ENCODE results near the gene RFTN1. TPM values are rescaled to one million over a fixed set of nuclear protein-coding genes. Genes with fewer than 3 reads are reported as not detected.

Gene RFTN1
- total and polyA plus RNA-seq, 10 of the 15 experiments (the other 5 are each of a cell fraction or from before 2014, with no cell fraction given) = 20.6 to 213 (median 147) TPM

GRCh38 chr3:16279010-16279801 lies 234.3 kb downstream of the RFTN1 start (continued):
- TF ChIP-seq E4F1 (IDR thresholded peaks at IDR 0.05; ENCODE audit: borderline replicate concordance, partially characterized antibody) (no peak), POLR2AphosphoS5 (IDR thresholded peaks at IDR 0.05; ENCODE audit: low read length) (no peak)

- no TSS peak for BruUV-seq (replicated peaks)
- CTCF ChIA-PET = interaction anchor here (1.0 to 2.5 kb wide), 2 partner anchors 8 to 12 kb away, joined by 4 to 9 read pairs; partner anchors contain the start of genes DPH3 and OXNAD1
- ATAC-seq (no peak), DNase-seq (ENCODE audit: low read depth, low spot score) (no peak), FAIRE-seq (no peak)
- Histone ChIP-seq H3K27me3 (replicated peaks in 1 of 2; ENCODE audit: control insufficient read depth in 2 of 2, insufficient read depth in 2 of 2, low read length in 1 of 2) (no peaks in the 10 kb centered on the region), H4K20me1 (ENCODE audit: control insufficient read depth, insufficient read depth) (no peaks in the 10 kb centered on the region), H3K4me3 (no peak overlapping the region), H3K4me2 (ENCODE audit: control insufficient read depth, insufficient read depth) (no peak overlapping the region), H3K4me1 (ENCODE audit: control insufficient read depth, insufficient read depth, low read length) (no peaks in the 10 kb centered on the region), H3K9ac (ENCODE audit: control insufficient read depth, insufficient read depth, low read length) (no peak overlapping the region), H2AFZ (ENCODE audit: control insufficient read depth, low read depth, low read length) (no peak overlapping the region), H3K36me3 (ENCODE audit: control insufficient read depth in 2 of 2, insufficient read depth in 2 of 2, low read length in 1 of 2) (peaks cover 0 to 5% of the 10 kb centered on the region in 2 experiments; a peak in 3 of 4 replicates), H3K9me3 (replicated peaks; ENCODE audit: control insufficient read depth, insufficient read depth, low read length) (no peaks in the 10 kb centered on the region), H3K27ac (ENCODE audit: control insufficient read depth, insufficient read depth) (no peak overlapping the region), H3K79me2 (ENCODE audit: control insufficient read depth, insufficient read depth, low read length) (no peaks in the 10 kb centered on the region)
- 99% methylated on average over 3 of the region's 3 CpGs for WGBS (ENCODE audit: insufficient coverage, insufficient replicate concordance, low lambda C conversion rate, missing lambda C conversion rate)
- intact Hi-C loops (cut with micrococcal nuclease; ENCODE audit: unreplicated experiment) = no loop called here
- POLR2A ChIA-PET = no interaction called here
- SMC1A ChIA-PET (ENCODE audit: uncharacterized antibody, unreplicated experiment) = interaction anchor here (1.4 kb wide), 1 partner anchor 13 kb away, joined by 4 read pairs; no protein-coding TSS in a partner anchor
- in situ Hi-C loops (cut with MboI) = loop anchor here (25.0 kb wide), 2 partner anchors 760 to 935 kb away; no protein-coding TSS in a partner anchor
- RAD21 ChIA-PET (ENCODE audit: unreplicated experiment) = interaction anchor here (1.4 kb wide), 2 partner anchors 8 to 13 kb away, joined by 3 read pairs; no protein-coding TSS in a partner anchor
- TF ChIP-seq PBX3 (IDR thresholded peaks at IDR 0.05; ENCODE audit: insufficient replicate concordance, low read depth, low read length) = no peak
- no peak for TF ChIP-seq ASH2L (IDR thresholded peaks at IDR 0.05; ENCODE audit: borderline replicate concordance, low read depth)
- TF ChIP-seq JUND (IDR thresholded peaks at IDR 0.05; ENCODE audit: low read depth, low read length) = no peak
- no peak for TF ChIP-seq REST (IDR thresholded peaks at IDR 0.05; ENCODE audit: low read depth, low read length)
- TF ChIP-seq TCF7 (IDR thresholded peaks at IDR 0.05; ENCODE audit: borderline replicate concordance) = no peak
- no peak for TF ChIP-seq ZSCAN29 (IDR thresholded peaks at IDR 0.05)
- TF ChIP-seq EZH2 (IDR thresholded peaks at IDR 0.05; ENCODE audit: borderline replicate concordance, control insufficient read depth, low read depth, low read length) = no peak
- TF ChIP-seq RFX5 (IDR thresholded peaks at IDR 0.05; ENCODE audit: low read depth, low read length) = no peak
Measured at GRCh38 chr3:16277471-16277870, 236.0 kb downstream of the RFTN1 start.
